ENCODE measurements around the gene PLOD3.

Gene PLOD3

DNA sequence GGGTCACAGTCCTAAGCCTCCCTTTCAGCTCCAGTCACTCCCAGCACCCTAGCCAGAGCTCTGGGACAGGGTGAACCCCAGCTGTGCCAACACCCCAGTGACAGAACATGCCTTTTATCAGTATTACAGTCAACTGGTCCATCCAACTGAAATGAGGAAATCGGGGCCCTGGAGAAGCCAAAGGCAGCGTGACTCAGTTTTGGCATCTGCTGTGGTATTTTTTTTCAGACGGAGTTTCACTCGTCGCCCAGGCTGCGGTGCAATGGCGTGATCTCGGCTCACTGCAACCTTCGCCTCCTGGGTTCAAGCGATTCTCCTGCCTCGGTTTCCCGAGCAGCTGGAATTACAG, 23.6 kb upstream of the PLOD3 start:
- Histone ChIP-seq H4K20me1 (ENCODE audit: control insufficient read depth, insufficient read depth, low read depth, low read length) (peaks cover 7% of the 10 kb centered on the region; the same call in 1 of the 2 replicates), H3K79me2 (ENCODE audit: control insufficient read depth, low read length) (peaks cover 47% of the 10 kb centered on the region), H3K27me3 (ENCODE audit: control insufficient read depth, low read length) (no peaks in the 10 kb centered on the region), H3K36me3 (ENCODE audit: control insufficient read depth, low read length) (peaks cover 69% of the 10 kb centered on the region), H3K9me3 (ENCODE audit: control insufficient read depth, insufficient read depth, low read length) (no peaks in the 10 kb centered on the region), H3F3A (ENCODE audit: control insufficient read depth, insufficient read depth) (peaks cover 6% of the 10 kb centered on the region; the same call in 1 of the 2 replicates), H3K9me2 (replicated peaks; ENCODE audit: control insufficient read depth, low read length) (no peaks in the 10 kb centered on the region), H3K4me3 (ENCODE audit: low read length) (no peak overlapping the region), H3K4me1 (ENCODE audit: control insufficient read depth, low read length) (peaks cover 19% of the 10 kb centered on the region), H3K27ac (ENCODE audit: low read depth, low read length) (no peak overlapping the region), H3K4me2 (ENCODE audit: low read length) (no peak overlapping the region)
- TF ChIP-seq, protein P1, sequence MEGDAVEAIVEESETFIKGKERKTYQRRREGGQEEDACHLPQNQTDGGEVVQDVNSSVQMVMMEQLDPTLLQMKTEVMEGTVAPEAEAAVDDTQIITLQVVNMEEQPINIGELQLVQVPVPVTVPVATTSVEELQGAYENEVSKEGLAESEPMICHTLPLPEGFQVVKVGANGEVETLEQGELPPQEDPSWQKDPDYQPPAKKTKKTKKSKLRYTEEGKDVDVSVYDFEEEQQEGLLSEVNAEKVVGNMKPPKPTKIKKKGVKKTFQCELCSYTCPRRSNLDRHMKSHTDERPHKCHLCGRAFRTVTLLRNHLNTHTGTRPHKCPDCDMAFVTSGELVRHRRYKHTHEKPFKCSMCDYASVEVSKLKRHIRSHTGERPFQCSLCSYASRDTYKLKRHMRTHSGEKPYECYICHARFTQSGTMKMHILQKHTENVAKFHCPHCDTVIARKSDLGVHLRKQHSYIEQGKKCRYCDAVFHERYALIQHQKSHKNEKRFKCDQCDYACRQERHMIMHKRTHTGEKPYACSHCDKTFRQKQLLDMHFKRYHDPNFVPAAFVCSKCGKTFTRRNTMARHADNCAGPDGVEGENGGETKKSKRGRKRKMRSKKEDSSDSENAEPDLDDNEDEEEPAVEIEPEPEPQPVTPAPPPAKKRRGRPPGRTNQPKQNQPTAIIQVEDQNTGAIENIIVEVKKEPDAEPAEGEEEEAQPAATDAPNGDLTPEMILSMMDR (IDR thresholded peaks at IDR 0.05; ENCODE audit: low read depth, low read length, poor library complexity, severe bottlenecking) = no peak
- TF ChIP-seq EZH2phosphoT487 (IDR thresholded peaks at IDR 0.05; ENCODE audit: borderline replicate concordance, low read length) = no peak

DNA sequence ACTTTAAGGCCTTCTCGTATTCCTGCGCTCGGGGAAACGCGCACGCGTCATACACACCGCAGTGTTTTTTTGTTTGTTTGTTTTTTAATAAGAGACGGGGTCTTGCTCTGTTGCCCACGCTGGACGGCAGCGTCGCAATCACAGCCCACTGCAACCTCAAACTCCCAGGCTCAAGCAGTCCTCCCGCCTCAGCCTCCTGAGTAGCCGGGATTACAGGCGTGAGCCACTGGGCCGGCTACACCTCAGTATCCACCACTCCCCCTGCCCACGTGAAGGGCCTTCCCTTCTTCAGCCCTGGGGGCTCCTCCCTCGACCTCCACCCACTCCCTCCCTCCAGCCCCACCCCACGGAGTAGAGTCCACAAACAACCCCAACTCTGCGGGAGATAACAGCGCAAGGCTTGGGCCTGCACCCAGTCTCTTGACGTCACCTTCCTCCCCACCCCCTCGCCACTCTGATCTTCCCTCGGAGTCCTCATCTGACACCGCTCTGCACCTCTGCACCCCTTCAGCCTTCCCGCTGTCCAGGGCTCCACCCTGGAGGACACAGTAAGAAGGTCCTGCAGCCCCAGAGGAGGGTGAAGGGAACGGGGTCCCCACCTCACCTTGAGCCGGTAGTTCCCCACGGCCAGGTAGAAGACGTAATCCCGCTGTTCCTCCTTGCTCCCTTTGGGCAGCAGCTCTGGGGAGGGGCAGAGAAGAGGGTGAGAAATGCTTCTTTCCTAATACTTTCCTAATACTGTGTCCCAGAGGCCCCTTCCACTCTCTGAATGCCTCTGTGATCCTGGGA, 23.0 kb upstream of the PLOD3 start:
- Histone ChIP-seq H3K27me3 (ENCODE audit: control insufficient read depth, low read length) (no peaks in the 10 kb centered on the region), H3K4me3 (ENCODE audit: low read length) (no peak overlapping the region), H3K4me2 (ENCODE audit: low read length) (no peak overlapping the region), H3K9me3 (ENCODE audit: control insufficient read depth, insufficient read depth, low read length) (no peaks in the 10 kb centered on the region), H3K9me2 (replicated peaks; ENCODE audit: control insufficient read depth, low read length) (no peaks in the 10 kb centered on the region), H3K27ac (ENCODE audit: low read depth, low read length) (no peak overlapping the region), H3F3A (ENCODE audit: control insufficient read depth, insufficient read depth) (peaks cover under 1% of the 10 kb centered on the region; the same call in 1 of the 2 replicates), H3K36me3 (ENCODE audit: control insufficient read depth, low read length) (peaks cover 64% of the 10 kb centered on the region), H3K79me2 (ENCODE audit: control insufficient read depth, low read length) (peaks cover 42% of the 10 kb centered on the region), H3K4me1 (ENCODE audit: control insufficient read depth, low read length) (peaks cover 14% of the 10 kb centered on the region), H4K20me1 (ENCODE audit: control insufficient read depth, insufficient read depth, low read depth, low read length) (peaks cover 7% of the 10 kb centered on the region; the same call in 1 of the 2 replicates)
- TF ChIP-seq EZH2phosphoT487 (IDR thresholded peaks at IDR 0.05; ENCODE audit: borderline replicate concordance, low read length) = no peak
- TF ChIP-seq, protein P1 (IDR thresholded peaks at IDR 0.05; ENCODE audit: low read depth, low read length, poor library complexity, severe bottlenecking) = no peak

DNA sequence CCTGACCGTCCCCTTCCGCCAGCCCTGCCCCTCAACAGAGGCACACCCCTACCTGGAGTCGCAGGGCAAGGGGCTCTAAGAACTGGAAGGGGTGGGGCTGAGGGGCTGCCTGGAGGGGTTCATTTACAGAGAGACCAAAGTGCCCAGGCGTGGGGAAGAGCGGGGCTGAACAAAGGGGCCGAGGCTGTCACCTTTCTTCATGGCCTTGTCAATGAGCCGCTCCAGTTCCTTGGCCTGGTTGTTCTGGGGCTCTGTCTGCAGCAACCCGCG, 22.5 kb upstream of the PLOD3 start:
- TF ChIP-seq, protein P1 (IDR thresholded peaks at IDR 0.05; ENCODE audit: low read depth, low read length, poor library complexity, severe bottlenecking) = no peak
- no peak for TF ChIP-seq EZH2phosphoT487 (IDR thresholded peaks at IDR 0.05; ENCODE audit: borderline replicate concordance, low read length)
- Histone ChIP-seq H3K79me2 (ENCODE audit: control insufficient read depth, low read length) (peaks cover 37% of the 10 kb centered on the region), H3K4me2 (ENCODE audit: low read length) (no peak overlapping the region), H3K27me3 (ENCODE audit: control insufficient read depth, low read length) (no peaks in the 10 kb centered on the region), H3K9me3 (ENCODE audit: control insufficient read depth, insufficient read depth, low read length) (no peaks in the 10 kb centered on the region), H3K4me3 (ENCODE audit: low read length) (no peak overlapping the region), H3K36me3 (ENCODE audit: control insufficient read depth, low read length) (peaks cover 66% of the 10 kb centered on the region), H3K27ac (ENCODE audit: low read depth, low read length) (no peak overlapping the region), H3K4me1 (ENCODE audit: control insufficient read depth, low read length) (peaks cover 9% of the 10 kb centered on the region), H3K9me2 (replicated peaks; ENCODE audit: control insufficient read depth, low read length) (no peaks in the 10 kb centered on the region), H3F3A (ENCODE audit: control insufficient read depth, insufficient read depth) (no peaks in the 10 kb centered on the region), H4K20me1 (ENCODE audit: control insufficient read depth, insufficient read depth, low read depth, low read length) (peaks cover 9% of the 10 kb centered on the region; the same call in 1 of the 2 replicates)

All from DOHH2 (cell line).